Measurements from ENCODE around the gene APOA4.
"Not testable (repeated sequence)": the region's sequence is repeated elsewhere in the genome, so short reads cannot be mapped to it uniquely, and the experiment has no call there.

Gene APOA4

GRCh38 chr11:116849060-116849459 is 26.0 kb upstream of the APOA4 start:
- DNase-seq (ENCODE audit: low read depth, low spot score): no peak

GRCh38 chr11:116847612-116848011 is 24.5 kb upstream of the APOA4 start:
- DNase-seq (ENCODE audit: low read depth, low spot score): no peak

GRCh38 chr11:116844722-116845121 is 21.6 kb upstream of the APOA4 start:
- no peak for DNase-seq (ENCODE audit: low read depth, low spot score)

GRCh38 chr11:116843661-116844060 is 20.6 kb upstream of the APOA4 start:
- DNase-seq (ENCODE audit: low read depth, low spot score): no peak

GRCh38 chr11:116842909-116843308 is 19.8 kb upstream of the APOA4 start:
- no peak for DNase-seq (ENCODE audit: low read depth, low spot score)

- no peak for DNase-seq (ENCODE audit: low read depth, low spot score)
These were observed 19.0 kb upstream of the APOA4 start for GRCh38 chr11:116842117-116842516.

- DNase-seq (ENCODE audit: low read depth, low spot score): no peak
These were observed 17.7 kb upstream of the APOA4 start for GRCh38 chr11:116840746-116841296.

GRCh38 chr11:116840224-116840745 is 17.2 kb upstream of the APOA4 start:
- DNase-seq (ENCODE audit: low read depth, low spot score): no peak

GRCh38 chr11:116838321-116839084 is 15.4 kb upstream of the APOA4 start:
- no peak for DNase-seq (ENCODE audit: low read depth, low spot score)

- no peak for DNase-seq (ENCODE audit: low read depth, low spot score)
These were observed 14.4 kb upstream of the APOA4 start, which contains the start of gene APOA1 for GRCh38 chr11:116837231-116838091. Gene APOA1, minus strand, starts transcription at chr11:116837622. Its CDS starts 235 bp downstream, at chr11:116837387.

GRCh38 chr11:116836632-116836991 is 13.5 kb upstream of the APOA4 start:
- DNase-seq (ENCODE audit: low read depth, low spot score): no peak

GRCh38 chr11:116835791-116836631 is 12.9 kb upstream of the APOA4 start:
- peak; percentile 68 for DNase-seq (ENCODE audit: low read depth, low spot score)

GRCh38 chr11:116835042-116835772 is 12.1 kb upstream of the APOA4 start:
- DNase-seq (ENCODE audit: low read depth, low spot score): no peak

- not testable (repeated sequence) for DNase-seq (ENCODE audit: low read depth, low spot score)
These were observed 11.5 kb upstream of the APOA4 start for GRCh38 chr11:116834535-116835041.

- DNase-seq (ENCODE audit: low read depth, low spot score): no peak
These were observed 10.9 kb upstream of the APOA4 start for GRCh38 chr11:116833816-116834534.

GRCh38 chr11:116833491-116833815 is 10.3 kb upstream of the APOA4 start:
- no peak for DNase-seq (ENCODE audit: low read depth, low spot score)

GRCh38 chr11:116832350-116833290 is 9.5 kb upstream of the APOA4 start:
- DNase-seq (ENCODE audit: low read depth, low spot score): no peak

- DNase-seq (ENCODE audit: low read depth, low spot score): no peak
These were observed 8.8 kb upstream of the APOA4 start for GRCh38 chr11:116831790-116832349.

Data from iPS DF 19.7 (cell line).